RWPE2 (cell line): ENCODE results near the gene DMD.

Experiments used
- ATAC-seq: fragments of 200-7000 bp; cut with Tn5 transposase; 3 replicates; pipeline ENCODE4 v1.9.1; 2021; ENCODE audit warnings: low read depth
- DNase-seq: peaks from one replicate; pipeline ENCODE4 v3.0.0-alpha.2; 2020; ENCODE audit warnings: low spot score
- H3K27ac ChIP-seq: fragments of 450-650 bp; 2 replicates; pipeline ENCODE4 v1.5.1; 2017; ENCODE audit warnings: mild to moderate bottlenecking; ENCODE audit not compliant: poor library complexity, severe bottlenecking
- H3K27me3 ChIP-seq: fragments of 250-450 bp; sonication (Bioruptor Pico); 2 replicates; pipeline ENCODE4 v1.5.1; 2021; ENCODE audit warnings: mild to moderate bottlenecking, moderate library complexity; ENCODE audit not compliant: insufficient read depth, poor library complexity, severe bottlenecking
- H3K36me3 ChIP-seq: fragments of 250-450 bp; sonication (Bioruptor Pico); 2 replicates; pipeline ENCODE4 v1.5.1; 2020; ENCODE audit warnings: low read depth, mild to moderate bottlenecking, moderate library complexity
- H3K4me1 ChIP-seq: fragments of 250-450 bp; sonication (Bioruptor Pico); 2 replicates; pipeline ENCODE4 v1.5.1; 2021; ENCODE audit warnings: mild to moderate bottlenecking, moderate library complexity; ENCODE audit not compliant: insufficient read depth, poor library complexity, severe bottlenecking
- H3K4me3 ChIP-seq: fragments of 250-450 bp; sonication (Bioruptor Pico); 2 replicates; pipeline ENCODE4 v1.5.1; 2021; ENCODE audit warnings: mild to moderate bottlenecking, moderate library complexity; ENCODE audit not compliant: severe bottlenecking
- H3K9me3 ChIP-seq: fragments of 250-450 bp; sonication (Bioruptor Pico); 2 replicates; pipeline ENCODE4 v1.5.1; 2021; ENCODE audit warnings: mild to moderate bottlenecking, moderate library complexity; ENCODE audit not compliant: severe bottlenecking
- TF ChIP-seq, protein P1 (sequence below): fragments of 450-650 bp; IDR thresholded peaks from one replicate; pipeline ENCODE4 v1.5.1; 2017; ENCODE audit warnings: mild to moderate bottlenecking, moderate library complexity; ENCODE audit not compliant: poor library complexity, severe bottlenecking

Gene DMD

DNA sequence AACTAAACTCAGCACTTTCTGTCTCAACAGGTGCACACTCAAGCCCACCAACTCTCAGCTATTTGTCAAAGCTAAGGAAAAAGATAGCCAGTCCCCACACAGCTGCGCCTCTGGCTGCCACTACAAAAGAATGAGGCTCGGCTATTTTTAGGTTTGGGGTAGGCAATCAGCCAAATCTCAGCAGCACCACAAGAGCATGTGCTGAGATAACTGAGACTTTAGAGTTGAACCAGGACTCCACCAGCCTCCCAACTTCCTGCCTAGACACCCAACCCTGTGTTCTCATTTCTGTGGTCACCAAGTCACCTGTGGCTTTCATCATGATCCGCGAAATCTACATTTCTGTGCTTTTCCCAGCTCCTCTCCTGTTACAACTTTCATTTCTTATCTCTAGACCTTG lies 28.0 kb downstream of the DMD start:
- ATAC-seq: no peak
- Histone ChIP-seq H3K4me1 (no peaks in the 10 kb centered on the region), H3K27ac (no peak overlapping the region), H3K9me3 (no peaks in the 10 kb centered on the region), H3K36me3 (no peaks in the 10 kb centered on the region), H3K4me3 (no peak overlapping the region), H3K27me3 (no peaks in the 10 kb centered on the region)
- TF ChIP-seq, protein P1, sequence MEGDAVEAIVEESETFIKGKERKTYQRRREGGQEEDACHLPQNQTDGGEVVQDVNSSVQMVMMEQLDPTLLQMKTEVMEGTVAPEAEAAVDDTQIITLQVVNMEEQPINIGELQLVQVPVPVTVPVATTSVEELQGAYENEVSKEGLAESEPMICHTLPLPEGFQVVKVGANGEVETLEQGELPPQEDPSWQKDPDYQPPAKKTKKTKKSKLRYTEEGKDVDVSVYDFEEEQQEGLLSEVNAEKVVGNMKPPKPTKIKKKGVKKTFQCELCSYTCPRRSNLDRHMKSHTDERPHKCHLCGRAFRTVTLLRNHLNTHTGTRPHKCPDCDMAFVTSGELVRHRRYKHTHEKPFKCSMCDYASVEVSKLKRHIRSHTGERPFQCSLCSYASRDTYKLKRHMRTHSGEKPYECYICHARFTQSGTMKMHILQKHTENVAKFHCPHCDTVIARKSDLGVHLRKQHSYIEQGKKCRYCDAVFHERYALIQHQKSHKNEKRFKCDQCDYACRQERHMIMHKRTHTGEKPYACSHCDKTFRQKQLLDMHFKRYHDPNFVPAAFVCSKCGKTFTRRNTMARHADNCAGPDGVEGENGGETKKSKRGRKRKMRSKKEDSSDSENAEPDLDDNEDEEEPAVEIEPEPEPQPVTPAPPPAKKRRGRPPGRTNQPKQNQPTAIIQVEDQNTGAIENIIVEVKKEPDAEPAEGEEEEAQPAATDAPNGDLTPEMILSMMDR: no peak
- DNase-seq: no peak

DNA sequence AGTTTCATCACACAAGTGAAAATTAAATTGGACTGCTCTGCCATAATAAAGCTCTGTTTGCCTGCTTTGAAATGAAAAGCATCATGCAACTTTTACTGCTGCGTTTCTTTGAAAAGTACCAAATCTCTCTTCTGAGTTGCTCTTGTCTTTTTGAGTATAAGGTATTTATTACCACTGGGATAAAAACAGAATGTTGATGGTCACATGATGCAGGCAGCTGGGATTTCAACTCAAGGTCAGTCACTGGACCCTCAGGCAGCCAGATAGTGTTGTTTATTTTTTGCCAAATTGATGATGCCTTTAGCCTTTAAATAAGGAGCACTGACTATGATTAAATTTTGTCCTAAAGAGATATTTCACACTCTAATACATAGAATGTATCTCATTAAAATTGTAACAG lies 32.7 kb downstream of the DMD start:
- H3K9me3 ChIP-seq: no peaks in the 10 kb centered on the region
- H3K27ac ChIP-seq: no peak overlapping the region
- DNase-seq (no peak), ATAC-seq (no peak)
- TF ChIP-seq, protein P1: no peak
- H3K4me3 ChIP-seq: no peak overlapping the region
- no peaks in the 10 kb centered on the region for H3K27me3 ChIP-seq
- H3K4me1 ChIP-seq: no peaks in the 10 kb centered on the region
- no peaks in the 10 kb centered on the region for H3K36me3 ChIP-seq

DNA sequence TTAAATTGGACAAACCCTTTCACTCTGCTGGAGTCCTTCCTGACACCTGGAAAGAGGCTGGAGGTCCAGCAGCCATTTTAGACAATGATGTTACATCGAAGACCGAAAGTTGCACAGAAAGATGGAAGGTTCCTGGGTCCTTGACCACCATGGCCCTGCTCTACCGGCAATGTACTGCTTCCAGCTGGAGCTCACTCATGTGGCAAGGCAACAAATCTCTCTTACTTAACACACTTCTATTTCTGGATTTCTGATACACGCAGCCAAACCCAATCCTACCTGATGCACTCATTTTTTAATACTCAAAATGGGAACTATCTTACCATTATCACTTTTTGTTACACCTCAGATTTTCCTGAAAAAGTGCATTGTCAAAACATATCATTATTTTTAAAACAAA lies 33.1 kb downstream of the DMD start:
- no peaks in the 10 kb centered on the region for H3K4me1 ChIP-seq
- H3K36me3 ChIP-seq: no peaks in the 10 kb centered on the region
- no peak overlapping the region for H3K27ac ChIP-seq
- H3K4me3 ChIP-seq: no peak overlapping the region
- no peak for DNase-seq
- TF ChIP-seq, protein P1: no peak
- ATAC-seq: no peak
- no peaks in the 10 kb centered on the region for H3K27me3 ChIP-seq
- H3K9me3 ChIP-seq: no peaks in the 10 kb centered on the region

DNA sequence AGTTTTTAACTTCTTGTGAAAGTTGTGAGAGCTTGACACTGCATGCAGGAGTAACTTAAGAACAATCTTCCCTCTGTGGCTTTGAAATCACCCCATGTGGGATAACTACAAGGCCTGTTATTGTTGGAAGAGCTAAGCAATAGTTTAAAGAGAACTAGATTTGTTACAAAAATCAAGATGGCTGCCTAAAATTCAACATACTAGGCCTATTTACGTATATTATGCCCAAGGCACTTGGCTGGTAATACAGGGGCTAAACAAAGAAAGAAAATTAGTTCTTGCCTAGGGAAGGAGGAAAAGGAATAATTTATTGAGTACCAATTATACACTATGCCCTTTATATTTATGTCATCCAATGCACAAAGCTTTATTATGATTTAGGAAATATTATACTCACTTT lies 36.1 kb downstream of the DMD start:
- Histone ChIP-seq H3K9me3 (no peaks in the 10 kb centered on the region), H3K36me3 (no peaks in the 10 kb centered on the region), H3K4me3 (no peak overlapping the region), H3K27ac (no peak overlapping the region), H3K27me3 (no peaks in the 10 kb centered on the region), H3K4me1 (no peaks in the 10 kb centered on the region)
- ATAC-seq: no peak
- TF ChIP-seq, protein P1: no peak
- no peak for DNase-seq

DNA sequence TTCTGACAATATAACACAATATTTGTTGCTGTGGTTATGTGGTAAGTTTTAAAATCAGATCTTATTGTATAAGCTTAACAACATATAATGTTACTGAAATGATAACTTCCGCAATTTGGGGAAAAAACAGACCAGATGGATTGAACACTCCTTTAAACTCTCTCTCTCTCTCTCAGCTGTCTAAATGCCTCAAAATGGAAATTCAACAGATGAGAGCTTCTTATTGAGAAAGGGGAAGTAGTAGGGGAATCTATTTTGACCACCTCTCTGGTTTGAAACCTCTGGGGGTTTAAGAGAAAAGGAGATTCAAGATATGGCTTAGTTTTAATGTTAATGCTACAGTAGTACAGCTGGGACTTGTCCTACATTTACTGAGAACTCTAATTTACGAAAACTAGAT lies 40.3 kb downstream of the DMD start:
- no peak overlapping the region for H3K27ac ChIP-seq
- no peak for ATAC-seq
- TF ChIP-seq, protein P1: no peak
- H3K27me3 ChIP-seq: no peaks in the 10 kb centered on the region
- H3K4me3 ChIP-seq: no peak overlapping the region
- DNase-seq: no peak
- no peaks in the 10 kb centered on the region for H3K4me1 ChIP-seq
- no peaks in the 10 kb centered on the region for H3K36me3 ChIP-seq
- no peaks in the 10 kb centered on the region for H3K9me3 ChIP-seq
